ENCODE measurements around the gene GPC6.

GRCh38 chr13:93945621-93946020, 719.0 kb downstream of the GPC6 start:
- TF ChIP-seq, protein P1, sequence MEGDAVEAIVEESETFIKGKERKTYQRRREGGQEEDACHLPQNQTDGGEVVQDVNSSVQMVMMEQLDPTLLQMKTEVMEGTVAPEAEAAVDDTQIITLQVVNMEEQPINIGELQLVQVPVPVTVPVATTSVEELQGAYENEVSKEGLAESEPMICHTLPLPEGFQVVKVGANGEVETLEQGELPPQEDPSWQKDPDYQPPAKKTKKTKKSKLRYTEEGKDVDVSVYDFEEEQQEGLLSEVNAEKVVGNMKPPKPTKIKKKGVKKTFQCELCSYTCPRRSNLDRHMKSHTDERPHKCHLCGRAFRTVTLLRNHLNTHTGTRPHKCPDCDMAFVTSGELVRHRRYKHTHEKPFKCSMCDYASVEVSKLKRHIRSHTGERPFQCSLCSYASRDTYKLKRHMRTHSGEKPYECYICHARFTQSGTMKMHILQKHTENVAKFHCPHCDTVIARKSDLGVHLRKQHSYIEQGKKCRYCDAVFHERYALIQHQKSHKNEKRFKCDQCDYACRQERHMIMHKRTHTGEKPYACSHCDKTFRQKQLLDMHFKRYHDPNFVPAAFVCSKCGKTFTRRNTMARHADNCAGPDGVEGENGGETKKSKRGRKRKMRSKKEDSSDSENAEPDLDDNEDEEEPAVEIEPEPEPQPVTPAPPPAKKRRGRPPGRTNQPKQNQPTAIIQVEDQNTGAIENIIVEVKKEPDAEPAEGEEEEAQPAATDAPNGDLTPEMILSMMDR (IDR thresholded peaks at IDR 0.05; ENCODE audit: extremely low read depth in 1 of 2, insufficient read depth in 1 of 2, low read depth in 1 of 2, low read length in 2 of 2): no peak
- TF ChIP-seq MAX (IDR thresholded peaks at IDR 0.05; ENCODE audit: insufficient read depth, insufficient read length) (no peak), EZH2 (IDR thresholded peaks at IDR 0.05; ENCODE audit: borderline replicate concordance, low read depth, low read length, severe bottlenecking) (no peak), POLR2A (IDR thresholded peaks at IDR 0.05; ENCODE audit: low read depth, low read length) (no peak), POLR2AphosphoS5 (IDR thresholded peaks at IDR 0.05; ENCODE audit: insufficient read depth, low read depth, low read length) (no peak), MYC (IDR thresholded peaks at IDR 0.05; ENCODE audit: low read depth, low read length) (no peak), JUN (IDR thresholded peaks at IDR 0.05; ENCODE audit: borderline replicate concordance, insufficient read depth, insufficient read length, low read depth) (no peak), FOS (IDR thresholded peaks at IDR 0.05; ENCODE audit: borderline replicate concordance, insufficient read depth, low read length) (no peak)

Data from endothelial cell of umbilical vein (primary cell).